ENCODE results near the gene NAA38.

DNA sequence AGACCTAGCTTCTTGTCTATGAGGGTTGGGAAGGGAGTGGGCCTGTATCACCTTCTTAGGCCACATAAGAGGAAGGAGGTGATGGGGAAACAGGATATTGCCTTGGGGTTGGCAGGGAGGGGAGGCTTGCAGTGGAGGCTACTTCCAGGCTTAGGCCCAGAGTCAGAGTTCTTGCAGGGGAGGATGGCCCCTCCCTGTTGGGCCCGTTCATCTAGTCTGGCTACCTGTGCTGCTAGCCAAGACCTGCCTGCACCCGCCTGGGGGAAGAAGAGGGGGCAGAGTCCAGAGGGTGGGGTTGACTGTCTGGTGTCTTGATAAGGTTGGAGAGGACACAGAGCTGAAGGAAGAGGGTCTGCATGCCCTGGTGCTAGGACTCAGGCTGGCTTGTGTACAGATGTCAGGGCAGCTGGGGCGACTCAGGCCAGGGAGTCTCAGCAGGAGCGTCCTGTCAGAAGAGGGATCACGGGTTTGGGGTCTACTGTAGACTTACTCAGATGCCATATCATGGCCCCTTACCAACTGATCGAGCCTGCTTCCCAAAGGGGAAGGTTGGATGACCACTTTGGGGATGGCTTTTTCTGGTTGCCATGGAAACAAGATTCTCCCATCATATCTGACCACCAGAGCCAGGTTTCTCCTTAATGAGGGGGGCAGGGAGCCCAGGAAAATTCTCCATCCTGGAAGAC lies 18.0 kb downstream of the NAA38 start:
- TF ChIP-seq POLR2A (IDR thresholded peaks at IDR 0.05; ENCODE audit: low read length) (no peak), GATA1 (IDR thresholded peaks at IDR 0.05; ENCODE audit: low read depth, low read length) (no peak)
